WTC11 (cell line): Measurements from ENCODE around the gene KRT5. TPM values are rescaled to one million over a fixed set of nuclear protein-coding genes. Genes with fewer than 3 reads are reported as not detected.
"Not testable (repeated sequence)": the region's sequence is repeated elsewhere in the genome, so short reads cannot be mapped to it uniquely, and the experiment has no call there.

Source experiments
- ATAC-seq: fragments of 200-7000 bp; cut with Tn5 transposase; 2 replicates; pipeline ENCODE4 v1.10.0; 2021; ENCODE audit warnings: mild to moderate bottlenecking, moderate library complexity
- CTCF ChIA-PET: fragments of 300-600 bp; sonication (Branson Sonifier 250); formaldehyde crosslinking; loops from one replicate; lab custom pipeline; 2021; ENCODE audit warnings: antibody characterized with exemption; lab: Charles Lee
- POLR2A ChIA-PET: fragments of 350-600 bp; sonication (Branson Sonifier 250); formaldehyde crosslinking; loops from one replicate; lab custom pipeline; 2021; ENCODE audit warnings: antibody characterized with exemption; lab: Charles Lee
- DNase-seq: peaks from one replicate; pipeline ENCODE4 v3.0.0; 2021; ENCODE audit warnings: low spot score
- H3K27ac Mint-ChIP-seq: 2 replicates; pipeline ENCODE4 v1.8.0; 2021; ENCODE audit warnings: mixed read lengths
- H3K27me3 Mint-ChIP-seq: 2 replicates; pipeline ENCODE4 v1.8.0; 2021; ENCODE audit warnings: low read depth, mild to moderate bottlenecking, moderate library complexity, mixed read lengths
- H3K36me3 Mint-ChIP-seq: 2 replicates; pipeline ENCODE4 v1.8.0; 2021; ENCODE audit warnings: mixed read lengths
- H3K4me1 Mint-ChIP-seq: 2 replicates; pipeline ENCODE4 v1.8.0; 2022; ENCODE audit warnings: mixed read lengths
- H3K4me3 Mint-ChIP-seq: 2 replicates; pipeline ENCODE4 v1.8.0; 2021; ENCODE audit warnings: mild to moderate bottlenecking, moderate library complexity, mixed read lengths
- H3K9me3 Mint-ChIP-seq: 2 replicates; pipeline ENCODE4 v1.8.0; 2021; ENCODE audit warnings: mixed read lengths
- CREM ChIP-seq: sonication (generic); formaldehyde crosslinking; IDR thresholded peaks from 2 replicates; pipeline ENCODE4 v1.8.1; 2022; ENCODE audit warnings: mild to moderate bottlenecking, missing genetic modification reagents, moderate library complexity
- NR1H2 ChIP-seq: sonication (generic); formaldehyde crosslinking; IDR thresholded peaks from 2 replicates; pipeline ENCODE4 v1.9.0; 2021; ENCODE audit warnings: mild to moderate bottlenecking, moderate library complexity, missing genetic modification reagents
- ZBTB21 ChIP-seq: sonication (generic); formaldehyde crosslinking; IDR thresholded peaks from 2 replicates; pipeline ENCODE4 v1.8.1; 2023; ENCODE audit warnings: mild to moderate bottlenecking, missing genetic modification reagents, borderline replicate concordance
- ZNF219 ChIP-seq: sonication (generic); formaldehyde crosslinking; IDR thresholded peaks from 2 replicates; pipeline ENCODE4 v1.8.0; 2023; ENCODE audit warnings: missing genetic modification reagents, mild to moderate bottlenecking, borderline replicate concordance
- ZNF232 ChIP-seq: sonication (generic); formaldehyde crosslinking; IDR thresholded peaks from 2 replicates; pipeline ENCODE4 v1.8.0; 2022; ENCODE audit warnings: mild to moderate bottlenecking, missing genetic modification reagents
- total RNA-seq: library from RNA; stranded (reverse); gene quantifications from 3 replicates; pipeline ENCODE4 v1.2.3, GENCODE V29; 2021
- TF ChIP-seq, protein P1 (sequence below): fragments of 200-600 bp; IDR thresholded peaks from 2 replicates; pipeline ENCODE4 v1.8.0; 2022; ENCODE audit warnings: antibody characterized with exemption
- TF ChIP-seq, protein P2 (sequence below): sonication (generic); formaldehyde crosslinking; IDR thresholded peaks from 2 replicates; pipeline ENCODE4 v1.8.1; 2023; ENCODE audit warnings: mild to moderate bottlenecking, missing genetic modification reagents, borderline replicate concordance
- TF ChIP-seq, protein P3 (sequence below): sonication (generic); formaldehyde crosslinking; IDR thresholded peaks from 2 replicates; pipeline ENCODE4 v1.8.1; 2023; ENCODE audit warnings: mild to moderate bottlenecking, missing genetic modification reagents, moderate library complexity
- TF ChIP-seq, protein P4 (sequence below): sonication (generic); formaldehyde crosslinking; IDR thresholded peaks from 2 replicates; pipeline ENCODE4 v1.8.1; 2022; ENCODE audit warnings: missing genetic modification reagents, borderline replicate concordance
- TF ChIP-seq, protein P5 (sequence below): fragments of 250-450 bp; sonication (Bioruptor Pico); IDR thresholded peaks from 2 replicates; pipeline ENCODE4 v1.8.0; 2021; ENCODE audit warnings: mild to moderate bottlenecking
- TF ChIP-seq, protein P6 (sequence below): sonication (generic); formaldehyde crosslinking; IDR thresholded peaks from 2 replicates; pipeline ENCODE4 v1.8.0; 2023; ENCODE audit warnings: missing genetic modification reagents, mild to moderate bottlenecking, borderline replicate concordance

The KRT5 gene
- total RNA-seq, 1 experiment from 2014 or later = not detected

DNA sequence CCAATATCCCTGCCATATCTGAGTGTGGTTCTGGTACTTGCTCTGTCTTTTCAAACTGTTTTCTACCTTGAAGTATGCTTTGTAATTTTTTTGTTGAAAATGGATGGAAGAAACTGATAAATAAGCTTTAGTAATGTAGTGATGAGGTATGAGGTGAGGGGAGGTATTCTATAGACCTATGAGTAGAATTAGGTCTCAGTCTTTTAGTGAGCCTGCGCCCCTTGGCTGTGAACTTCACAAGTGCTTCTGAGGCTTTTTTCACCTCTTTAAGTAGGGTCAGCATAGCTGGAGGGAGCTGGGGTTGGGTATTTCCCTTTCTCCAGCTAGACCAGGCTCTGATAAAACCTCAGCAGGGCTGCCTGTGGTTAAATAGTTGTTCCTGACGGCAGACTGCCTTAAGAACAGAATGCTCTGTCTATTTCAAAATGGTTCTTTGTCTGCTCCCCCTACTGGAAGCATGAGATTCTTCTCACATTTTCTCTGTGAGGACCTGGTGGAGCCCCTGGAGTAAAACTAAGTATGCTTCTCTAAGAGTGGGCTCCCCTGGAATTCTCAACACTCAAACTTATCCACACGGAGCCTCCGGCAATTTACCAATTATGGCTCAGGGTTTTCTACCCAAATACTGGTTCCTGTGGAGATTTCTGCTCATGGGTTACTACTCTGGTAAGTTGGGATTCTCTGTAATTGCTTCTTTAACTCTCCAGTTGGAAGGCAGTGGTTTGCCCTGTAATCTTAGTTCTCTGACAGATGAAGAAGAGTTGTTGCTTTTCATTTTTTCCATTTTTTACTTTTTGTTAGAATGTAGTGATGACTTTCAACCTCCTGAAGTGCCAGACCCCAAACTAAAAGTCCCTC lies 13.1 kb downstream of the KRT5 start:
- DNase-seq (no peak), ATAC-seq (peak; percentile 95)
- H3K4me3 Mint-ChIP-seq = no peak overlapping the region
- peaks cover 5% of the 10 kb centered on the region; the same call in 1 of the 2 replicates for H3K36me3 Mint-ChIP-seq
- peaks cover 8% of the 10 kb centered on the region; the same call in 1 of the 2 replicates for H3K4me1 Mint-ChIP-seq
- POLR2A ChIA-PET = no interaction called here
- CTCF ChIA-PET = interaction anchor here (0.5 to 2.4 kb wide), 21 partner anchors 11 to 404 kb away, joined by 3 to 23 read pairs (median 4); no protein-coding TSS in a partner anchor
- H3K27me3 Mint-ChIP-seq = peaks cover 2% of the 10 kb centered on the region
- TF ChIP-seq, protein P1, sequence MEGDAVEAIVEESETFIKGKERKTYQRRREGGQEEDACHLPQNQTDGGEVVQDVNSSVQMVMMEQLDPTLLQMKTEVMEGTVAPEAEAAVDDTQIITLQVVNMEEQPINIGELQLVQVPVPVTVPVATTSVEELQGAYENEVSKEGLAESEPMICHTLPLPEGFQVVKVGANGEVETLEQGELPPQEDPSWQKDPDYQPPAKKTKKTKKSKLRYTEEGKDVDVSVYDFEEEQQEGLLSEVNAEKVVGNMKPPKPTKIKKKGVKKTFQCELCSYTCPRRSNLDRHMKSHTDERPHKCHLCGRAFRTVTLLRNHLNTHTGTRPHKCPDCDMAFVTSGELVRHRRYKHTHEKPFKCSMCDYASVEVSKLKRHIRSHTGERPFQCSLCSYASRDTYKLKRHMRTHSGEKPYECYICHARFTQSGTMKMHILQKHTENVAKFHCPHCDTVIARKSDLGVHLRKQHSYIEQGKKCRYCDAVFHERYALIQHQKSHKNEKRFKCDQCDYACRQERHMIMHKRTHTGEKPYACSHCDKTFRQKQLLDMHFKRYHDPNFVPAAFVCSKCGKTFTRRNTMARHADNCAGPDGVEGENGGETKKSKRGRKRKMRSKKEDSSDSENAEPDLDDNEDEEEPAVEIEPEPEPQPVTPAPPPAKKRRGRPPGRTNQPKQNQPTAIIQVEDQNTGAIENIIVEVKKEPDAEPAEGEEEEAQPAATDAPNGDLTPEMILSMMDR = peak; percentile 31; the same call in 1 of the 2 replicates
- TF ChIP-seq, protein P2, sequence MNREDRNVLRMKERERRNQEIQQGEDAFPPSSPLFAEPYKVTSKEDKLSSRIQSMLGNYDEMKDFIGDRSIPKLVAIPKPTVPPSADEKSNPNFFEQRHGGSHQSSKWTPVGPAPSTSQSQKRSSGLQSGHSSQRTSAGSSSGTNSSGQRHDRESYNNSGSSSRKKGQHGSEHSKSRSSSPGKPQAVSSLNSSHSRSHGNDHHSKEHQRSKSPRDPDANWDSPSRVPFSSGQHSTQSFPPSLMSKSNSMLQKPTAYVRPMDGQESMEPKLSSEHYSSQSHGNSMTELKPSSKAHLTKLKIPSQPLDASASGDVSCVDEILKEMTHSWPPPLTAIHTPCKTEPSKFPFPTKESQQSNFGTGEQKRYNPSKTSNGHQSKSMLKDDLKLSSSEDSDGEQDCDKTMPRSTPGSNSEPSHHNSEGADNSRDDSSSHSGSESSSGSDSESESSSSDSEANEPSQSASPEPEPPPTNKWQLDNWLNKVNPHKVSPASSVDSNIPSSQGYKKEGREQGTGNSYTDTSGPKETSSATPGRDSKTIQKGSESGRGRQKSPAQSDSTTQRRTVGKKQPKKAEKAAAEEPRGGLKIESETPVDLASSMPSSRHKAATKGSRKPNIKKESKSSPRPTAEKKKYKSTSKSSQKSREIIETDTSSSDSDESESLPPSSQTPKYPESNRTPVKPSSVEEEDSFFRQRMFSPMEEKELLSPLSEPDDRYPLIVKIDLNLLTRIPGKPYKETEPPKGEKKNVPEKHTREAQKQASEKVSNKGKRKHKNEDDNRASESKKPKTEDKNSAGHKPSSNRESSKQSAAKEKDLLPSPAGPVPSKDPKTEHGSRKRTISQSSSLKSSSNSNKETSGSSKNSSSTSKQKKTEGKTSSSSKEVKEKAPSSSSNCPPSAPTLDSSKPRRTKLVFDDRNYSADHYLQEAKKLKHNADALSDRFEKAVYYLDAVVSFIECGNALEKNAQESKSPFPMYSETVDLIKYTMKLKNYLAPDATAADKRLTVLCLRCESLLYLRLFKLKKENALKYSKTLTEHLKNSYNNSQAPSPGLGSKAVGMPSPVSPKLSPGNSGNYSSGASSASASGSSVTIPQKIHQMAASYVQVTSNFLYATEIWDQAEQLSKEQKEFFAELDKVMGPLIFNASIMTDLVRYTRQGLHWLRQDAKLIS (CRISPR knock-in tag) = no peak
- TF ChIP-seq, all 79 proteins: peak for 1
- H3K9me3 Mint-ChIP-seq = peaks cover 20% of the 10 kb centered on the region
- no peak overlapping the region for H3K27ac Mint-ChIP-seq

DNA sequence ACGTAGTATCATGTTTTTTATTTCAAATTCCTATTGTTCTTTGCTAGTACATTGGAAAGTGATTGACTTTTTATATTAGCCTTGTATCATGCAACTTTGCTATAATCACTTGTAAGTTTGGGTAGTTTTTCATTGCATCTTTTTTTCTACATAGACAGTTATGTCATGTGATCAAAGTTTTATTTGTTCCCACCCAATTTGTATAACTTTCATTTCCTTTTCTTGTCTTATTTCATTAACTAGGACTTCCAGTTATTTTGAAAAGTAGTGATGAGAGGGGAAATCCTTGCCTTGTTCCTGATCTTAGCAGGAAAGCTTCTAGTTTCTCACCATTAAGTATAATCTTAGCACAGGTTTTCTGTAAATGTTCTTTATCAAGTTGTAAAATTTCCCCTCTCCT lies 17.3 kb downstream of the KRT5 start:
- no peak for DNase-seq
- H3K4me1 Mint-ChIP-seq = peaks cover 8% of the 10 kb centered on the region; the same call in 1 of the 2 replicates
- no peaks in the 10 kb centered on the region for H3K36me3 Mint-ChIP-seq
- H3K4me3 Mint-ChIP-seq = no peak overlapping the region
- POLR2A ChIA-PET = no interaction called here
- H3K9me3 Mint-ChIP-seq = no peaks in the 10 kb centered on the region
- TF ChIP-seq ZNF219 (CRISPR knock-in tag) = no peak
- no peak for TF ChIP-seq ZBTB21
- TF ChIP-seq, protein P3, sequence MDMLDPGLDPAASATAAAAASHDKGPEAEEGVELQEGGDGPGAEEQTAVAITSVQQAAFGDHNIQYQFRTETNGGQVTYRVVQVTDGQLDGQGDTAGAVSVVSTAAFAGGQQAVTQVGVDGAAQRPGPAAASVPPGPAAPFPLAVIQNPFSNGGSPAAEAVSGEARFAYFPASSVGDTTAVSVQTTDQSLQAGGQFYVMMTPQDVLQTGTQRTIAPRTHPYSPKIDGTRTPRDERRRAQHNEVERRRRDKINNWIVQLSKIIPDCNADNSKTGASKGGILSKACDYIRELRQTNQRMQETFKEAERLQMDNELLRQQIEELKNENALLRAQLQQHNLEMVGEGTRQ = no peak
- TF ChIP-seq ZNF232 (CRISPR knock-in tag) = no peak
- no peak for TF ChIP-seq NR1H2 (CRISPR knock-in tag)
- TF ChIP-seq, protein P4, sequence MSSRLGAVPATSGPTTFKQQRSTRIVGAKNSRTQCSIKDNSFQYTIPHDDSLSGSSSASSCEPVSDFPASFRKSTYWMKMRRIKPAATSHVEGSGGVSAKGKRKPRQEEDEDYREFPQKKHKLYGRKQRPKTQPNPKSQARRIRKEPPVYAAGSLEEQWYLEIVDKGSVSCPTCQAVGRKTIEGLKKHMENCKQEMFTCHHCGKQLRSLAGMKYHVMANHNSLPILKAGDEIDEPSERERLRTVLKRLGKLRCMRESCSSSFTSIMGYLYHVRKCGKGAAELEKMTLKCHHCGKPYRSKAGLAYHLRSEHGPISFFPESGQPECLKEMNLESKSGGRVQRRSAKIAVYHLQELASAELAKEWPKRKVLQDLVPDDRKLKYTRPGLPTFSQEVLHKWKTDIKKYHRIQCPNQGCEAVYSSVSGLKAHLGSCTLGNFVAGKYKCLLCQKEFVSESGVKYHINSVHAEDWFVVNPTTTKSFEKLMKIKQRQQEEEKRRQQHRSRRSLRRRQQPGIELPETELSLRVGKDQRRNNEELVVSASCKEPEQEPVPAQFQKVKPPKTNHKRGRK (CRISPR knock-in tag) = no peak
- TF ChIP-seq, all 79 proteins: peak for 0
- no peak for ATAC-seq
- Mint-ChIP-seq H3K27me3 (peaks cover 2% of the 10 kb centered on the region; the same call in 1 of the 2 replicates), H3K27ac (no peak overlapping the region)
- CTCF ChIA-PET = no interaction called here

DNA sequence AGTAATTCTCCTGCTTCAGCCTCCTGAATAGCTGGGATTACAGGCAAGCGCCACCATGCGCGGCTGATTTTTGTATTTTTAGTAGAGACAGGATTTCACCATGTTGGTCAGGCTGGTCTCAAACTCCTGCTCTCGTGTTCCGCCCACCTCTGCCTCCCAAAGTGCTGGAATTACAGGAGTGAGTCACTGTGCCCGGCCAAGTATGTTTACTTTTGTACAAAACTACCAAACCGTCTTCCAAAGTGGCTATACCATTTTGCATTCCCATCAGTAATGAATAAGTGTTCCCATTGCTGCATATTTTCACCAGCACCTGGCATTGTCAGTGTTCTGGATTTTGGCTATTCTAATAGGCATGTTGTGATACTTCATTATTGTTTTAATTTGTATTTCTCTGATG lies 18.7 kb downstream of the KRT5 start:
- ATAC-seq = no peak
- Mint-ChIP-seq H3K27ac (no peak overlapping the region), H3K9me3 (no peaks in the 10 kb centered on the region), H3K27me3 (peaks cover 2% of the 10 kb centered on the region; the same call in 1 of the 2 replicates), H3K36me3 (no peaks in the 10 kb centered on the region), H3K4me3 (no peak overlapping the region), H3K4me1 (peaks cover 8% of the 10 kb centered on the region)
- no peak for DNase-seq
- ChIA-PET POLR2A (no interaction called here), CTCF (interaction anchor here (1.4 kb wide), 1 partner anchor 106 kb away, joined by 3 read pairs; no protein-coding TSS in a partner anchor)
- no peak for TF ChIP-seq CREM (CRISPR knock-in tag)
- TF ChIP-seq, protein P5, sequence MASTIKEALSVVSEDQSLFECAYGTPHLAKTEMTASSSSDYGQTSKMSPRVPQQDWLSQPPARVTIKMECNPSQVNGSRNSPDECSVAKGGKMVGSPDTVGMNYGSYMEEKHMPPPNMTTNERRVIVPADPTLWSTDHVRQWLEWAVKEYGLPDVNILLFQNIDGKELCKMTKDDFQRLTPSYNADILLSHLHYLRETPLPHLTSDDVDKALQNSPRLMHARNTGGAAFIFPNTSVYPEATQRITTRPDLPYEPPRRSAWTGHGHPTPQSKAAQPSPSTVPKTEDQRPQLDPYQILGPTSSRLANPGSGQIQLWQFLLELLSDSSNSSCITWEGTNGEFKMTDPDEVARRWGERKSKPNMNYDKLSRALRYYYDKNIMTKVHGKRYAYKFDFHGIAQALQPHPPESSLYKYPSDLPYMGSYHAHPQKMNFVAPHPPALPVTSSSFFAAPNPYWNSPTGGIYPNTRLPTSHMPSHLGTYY (CRISPR knock-in tag) = no peak
- TF ChIP-seq, protein P6, sequence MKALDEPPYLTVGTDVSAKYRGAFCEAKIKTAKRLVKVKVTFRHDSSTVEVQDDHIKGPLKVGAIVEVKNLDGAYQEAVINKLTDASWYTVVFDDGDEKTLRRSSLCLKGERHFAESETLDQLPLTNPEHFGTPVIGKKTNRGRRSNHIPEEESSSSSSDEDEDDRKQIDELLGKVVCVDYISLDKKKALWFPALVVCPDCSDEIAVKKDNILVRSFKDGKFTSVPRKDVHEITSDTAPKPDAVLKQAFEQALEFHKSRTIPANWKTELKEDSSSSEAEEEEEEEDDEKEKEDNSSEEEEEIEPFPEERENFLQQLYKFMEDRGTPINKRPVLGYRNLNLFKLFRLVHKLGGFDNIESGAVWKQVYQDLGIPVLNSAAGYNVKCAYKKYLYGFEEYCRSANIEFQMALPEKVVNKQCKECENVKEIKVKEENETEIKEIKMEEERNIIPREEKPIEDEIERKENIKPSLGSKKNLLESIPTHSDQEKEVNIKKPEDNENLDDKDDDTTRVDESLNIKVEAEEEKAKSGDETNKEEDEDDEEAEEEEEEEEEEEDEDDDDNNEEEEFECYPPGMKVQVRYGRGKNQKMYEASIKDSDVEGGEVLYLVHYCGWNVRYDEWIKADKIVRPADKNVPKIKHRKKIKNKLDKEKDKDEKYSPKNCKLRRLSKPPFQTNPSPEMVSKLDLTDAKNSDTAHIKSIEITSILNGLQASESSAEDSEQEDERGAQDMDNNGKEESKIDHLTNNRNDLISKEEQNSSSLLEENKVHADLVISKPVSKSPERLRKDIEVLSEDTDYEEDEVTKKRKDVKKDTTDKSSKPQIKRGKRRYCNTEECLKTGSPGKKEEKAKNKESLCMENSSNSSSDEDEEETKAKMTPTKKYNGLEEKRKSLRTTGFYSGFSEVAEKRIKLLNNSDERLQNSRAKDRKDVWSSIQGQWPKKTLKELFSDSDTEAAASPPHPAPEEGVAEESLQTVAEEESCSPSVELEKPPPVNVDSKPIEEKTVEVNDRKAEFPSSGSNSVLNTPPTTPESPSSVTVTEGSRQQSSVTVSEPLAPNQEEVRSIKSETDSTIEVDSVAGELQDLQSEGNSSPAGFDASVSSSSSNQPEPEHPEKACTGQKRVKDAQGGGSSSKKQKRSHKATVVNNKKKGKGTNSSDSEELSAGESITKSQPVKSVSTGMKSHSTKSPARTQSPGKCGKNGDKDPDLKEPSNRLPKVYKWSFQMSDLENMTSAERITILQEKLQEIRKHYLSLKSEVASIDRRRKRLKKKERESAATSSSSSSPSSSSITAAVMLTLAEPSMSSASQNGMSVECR (CRISPR knock-in tag) = no peak

DNA sequence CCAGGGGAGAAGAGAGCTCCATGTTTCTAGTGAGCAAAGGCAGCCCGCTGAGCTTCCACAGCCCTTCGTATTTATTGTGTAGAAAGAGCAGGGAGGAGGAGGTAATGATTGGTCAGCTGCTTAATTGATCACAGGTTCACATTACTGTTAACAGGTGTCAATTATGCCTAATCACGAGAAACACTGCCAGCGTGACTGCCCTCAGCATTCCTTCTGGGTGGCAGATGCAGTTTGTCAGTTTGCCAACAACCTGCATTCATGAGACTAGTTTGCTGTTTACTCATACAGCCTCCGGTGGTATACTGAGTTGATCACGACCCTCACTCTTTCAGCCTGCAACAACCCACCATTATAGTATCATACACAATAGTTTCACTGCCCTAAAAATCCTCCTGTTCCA lies 19.6 kb downstream of the KRT5 start:
- ATAC-seq, H3K27me3 Mint-ChIP-seq, H3K4me3 Mint-ChIP-seq, H3K9me3 Mint-ChIP-seq, H3K27ac Mint-ChIP-seq, POLR2A ChIA-PET, H3K36me3 Mint-ChIP-seq, DNase-seq: not testable (repeated sequence)
- peaks cover 17% of the 10 kb centered on the region for H3K4me1 Mint-ChIP-seq
- CTCF ChIA-PET = interaction anchor here (0.8 to 1.2 kb wide), 3 partner anchors 27 to 370 kb away, joined by 3 to 4 read pairs (median 3); partner anchors contain the start of gene KRT6C
